Retinal pigment epithelial cell (primary cell): Measurements from ENCODE around the gene DHRSX.

ENCODE experiments used
- DNase-seq: peaks from one replicate; pipeline ENCODE4 v3.0.0-alpha.2; 2010; ENCODE audit warnings: low read depth
- H3K4me3 ChIP-seq: 2 replicates; pipeline ENCODE4 v1.5.1; 2011; ENCODE audit warnings: mild to moderate bottlenecking, low read length, control low read depth, moderate library complexity
- TF ChIP-seq, protein P1 (sequence below): conservative IDR thresholded peaks from 2 replicates; pipeline ENCODE4 v1.5.1; 2011; ENCODE audit warnings: low read depth, low read length, control low read depth, inconsistent platforms

The DHRSX gene

DNA sequence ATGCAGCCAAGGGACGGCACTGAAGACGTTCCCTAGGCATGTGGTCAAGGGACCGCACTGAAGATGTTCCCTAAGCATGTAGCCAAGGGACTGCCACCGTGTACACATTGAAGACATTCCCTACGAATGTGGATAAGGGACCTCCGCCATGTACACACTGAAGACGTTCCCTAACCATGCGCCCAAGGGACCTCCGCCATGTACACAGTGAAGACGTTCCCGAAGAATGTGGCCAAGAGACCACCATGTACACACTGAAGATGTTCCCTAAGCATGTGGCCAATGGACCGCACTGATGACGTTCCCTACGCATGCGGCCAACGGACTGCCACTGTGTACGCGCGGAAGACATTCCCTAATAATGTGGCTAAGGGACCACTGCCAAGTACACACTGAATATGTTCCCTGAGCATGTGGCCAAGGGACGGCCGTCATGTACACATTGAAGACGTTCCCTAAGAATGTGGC is 48.4 kb downstream of the DHRSX start:
- no peak overlapping the region for H3K4me3 ChIP-seq

DNA sequence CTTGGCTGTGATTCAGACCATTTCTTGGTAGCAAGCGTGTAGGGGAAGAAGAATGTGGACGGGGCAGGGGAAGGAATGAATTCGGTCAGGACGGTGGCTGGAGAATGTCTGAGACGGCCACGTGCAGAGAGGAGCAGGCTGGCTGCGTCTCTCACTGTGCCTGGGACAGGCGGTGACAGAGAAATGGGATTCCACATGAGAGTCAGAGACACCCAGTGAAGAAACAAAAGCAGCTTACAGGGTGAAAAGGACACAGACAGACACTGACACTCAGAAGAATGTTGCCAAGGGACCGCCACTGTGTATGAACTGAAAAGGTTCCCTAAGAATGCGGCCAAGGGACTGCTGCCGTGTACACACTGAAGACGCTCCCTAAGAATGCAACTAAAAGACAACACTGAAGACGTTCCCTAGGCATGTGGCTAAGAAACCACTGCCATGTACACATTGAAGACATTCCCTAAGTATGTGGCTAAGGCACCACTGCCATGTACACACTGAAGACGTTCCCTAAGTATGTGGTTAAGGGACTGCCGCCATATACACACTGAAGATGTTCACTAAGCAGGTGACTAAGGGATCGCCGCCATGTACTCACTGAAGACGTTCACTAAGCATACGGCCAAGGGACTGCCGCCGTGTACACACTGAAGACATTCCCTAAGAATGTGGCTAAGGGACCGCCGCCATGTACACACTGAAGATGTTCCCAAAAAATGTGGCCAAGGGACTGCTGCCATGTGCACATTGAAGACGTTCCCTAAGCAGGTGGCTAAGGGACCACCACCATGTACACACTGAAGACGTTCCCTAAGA is 49.1 kb downstream of the DHRSX start:
- TF ChIP-seq, protein P1, sequence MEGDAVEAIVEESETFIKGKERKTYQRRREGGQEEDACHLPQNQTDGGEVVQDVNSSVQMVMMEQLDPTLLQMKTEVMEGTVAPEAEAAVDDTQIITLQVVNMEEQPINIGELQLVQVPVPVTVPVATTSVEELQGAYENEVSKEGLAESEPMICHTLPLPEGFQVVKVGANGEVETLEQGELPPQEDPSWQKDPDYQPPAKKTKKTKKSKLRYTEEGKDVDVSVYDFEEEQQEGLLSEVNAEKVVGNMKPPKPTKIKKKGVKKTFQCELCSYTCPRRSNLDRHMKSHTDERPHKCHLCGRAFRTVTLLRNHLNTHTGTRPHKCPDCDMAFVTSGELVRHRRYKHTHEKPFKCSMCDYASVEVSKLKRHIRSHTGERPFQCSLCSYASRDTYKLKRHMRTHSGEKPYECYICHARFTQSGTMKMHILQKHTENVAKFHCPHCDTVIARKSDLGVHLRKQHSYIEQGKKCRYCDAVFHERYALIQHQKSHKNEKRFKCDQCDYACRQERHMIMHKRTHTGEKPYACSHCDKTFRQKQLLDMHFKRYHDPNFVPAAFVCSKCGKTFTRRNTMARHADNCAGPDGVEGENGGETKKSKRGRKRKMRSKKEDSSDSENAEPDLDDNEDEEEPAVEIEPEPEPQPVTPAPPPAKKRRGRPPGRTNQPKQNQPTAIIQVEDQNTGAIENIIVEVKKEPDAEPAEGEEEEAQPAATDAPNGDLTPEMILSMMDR = no peak
- DNase-seq = no peak
- no peak overlapping the region for H3K4me3 ChIP-seq

More for the DNA sequence above, 48.4 kb downstream of the DHRSX start:
- TF ChIP-seq, protein P1 = no peak
- no peak for DNase-seq

DNA sequence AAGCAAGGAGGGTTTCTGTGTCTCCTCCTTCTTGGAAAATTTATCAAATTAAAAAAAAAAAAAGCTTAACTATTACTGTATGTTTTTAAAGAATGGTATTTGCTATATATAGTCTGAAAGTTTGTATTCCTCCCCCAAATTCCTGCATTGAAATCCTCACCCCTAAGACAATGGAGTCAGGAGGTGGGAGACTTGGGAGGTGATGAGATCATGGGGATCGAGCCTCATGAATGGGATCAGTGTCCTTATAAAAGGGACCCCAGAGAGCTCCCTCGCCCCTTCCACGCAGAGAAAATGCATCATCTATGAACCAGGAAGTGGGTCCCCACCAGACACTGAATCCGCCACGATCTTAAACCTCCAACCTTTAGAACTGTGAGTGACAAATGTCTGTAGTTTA is 50.1 kb downstream of the DHRSX start:
- TF ChIP-seq, protein P1 = no peak

DNA sequence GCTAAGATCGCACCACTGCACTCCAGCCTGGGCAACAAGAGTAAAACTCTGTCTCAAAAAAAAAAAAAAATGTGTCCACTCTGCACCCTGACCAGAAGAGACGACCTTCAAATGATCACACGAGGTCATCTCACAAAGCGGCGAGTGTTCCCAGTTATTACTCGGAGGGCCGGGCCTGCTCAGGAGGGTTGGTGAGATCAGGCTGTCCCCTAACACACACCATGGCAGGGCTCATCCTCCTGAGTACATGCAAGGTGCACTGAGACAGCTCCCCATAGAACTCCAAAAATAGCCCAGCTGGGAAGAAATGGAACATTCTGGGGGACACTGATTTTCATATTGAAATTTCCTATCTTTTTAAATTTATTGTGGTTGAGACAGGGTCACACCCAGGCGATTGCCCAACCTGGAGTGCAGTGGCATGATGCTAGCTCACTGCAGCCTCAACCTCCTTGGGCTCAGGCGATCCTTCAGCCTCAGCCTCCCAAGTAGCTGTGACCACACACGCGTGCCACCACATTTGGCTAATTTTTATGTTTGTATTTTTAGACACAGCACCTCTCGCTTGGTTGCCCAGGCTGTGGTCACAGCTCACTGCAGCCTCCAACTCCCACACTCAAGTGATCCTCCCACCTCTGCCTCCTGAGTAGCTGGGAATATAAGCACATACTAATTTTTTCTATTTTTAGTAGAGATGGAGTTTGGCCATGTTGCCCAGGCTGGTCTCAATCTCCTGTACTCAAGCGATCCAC is 51.5 kb downstream of the DHRSX start:
- TF ChIP-seq, protein P1 = no peak
- no peak overlapping the region for H3K4me3 ChIP-seq
- DNase-seq = no peak

More for the DNA sequence above, 50.1 kb downstream of the DHRSX start:
- DNase-seq = no peak
- no peak overlapping the region for H3K4me3 ChIP-seq

DNA sequence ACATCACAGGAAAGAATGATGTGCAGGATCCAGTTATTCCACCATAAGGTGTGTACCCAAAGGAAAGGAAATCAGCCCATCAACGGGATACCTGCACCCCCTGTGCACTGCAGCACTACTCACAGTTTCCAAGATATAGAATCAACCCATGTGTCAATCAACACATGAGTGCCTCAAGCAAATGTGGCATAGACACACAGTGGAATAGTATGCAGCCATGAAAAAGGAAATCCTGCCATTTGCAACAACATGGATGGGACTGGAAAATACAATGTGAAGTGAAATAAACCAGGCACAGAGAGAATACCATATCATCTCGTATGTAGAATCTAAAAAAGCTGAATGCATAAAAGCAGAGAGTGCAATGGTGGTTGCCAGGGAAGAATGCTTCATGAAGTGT is 53.3 kb downstream of the DHRSX start:
- no peak for DNase-seq
- TF ChIP-seq, protein P1 = no peak
- no peak overlapping the region for H3K4me3 ChIP-seq

DNA sequence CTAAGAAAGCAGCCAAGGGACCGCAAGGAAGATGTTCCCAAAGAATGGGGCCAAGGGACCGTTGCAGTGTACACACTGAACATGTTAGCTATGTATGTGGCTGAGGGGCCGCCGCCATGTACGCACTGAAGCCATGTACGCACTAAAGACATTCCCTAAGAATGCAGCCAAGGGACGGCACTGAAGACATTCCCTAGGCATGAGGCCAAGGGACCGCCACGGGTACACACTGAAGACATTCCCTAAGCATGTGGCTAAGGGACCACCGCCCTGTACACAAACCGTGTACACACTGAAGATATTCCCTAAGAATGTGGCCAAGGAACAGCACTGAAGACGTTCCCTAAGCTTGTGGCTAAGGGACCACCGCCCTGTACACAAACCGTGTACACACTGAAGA is 54.0 kb downstream of the DHRSX start:
- no peak for DNase-seq
- TF ChIP-seq, protein P1 = no peak
- no peak overlapping the region for H3K4me3 ChIP-seq
